ENCODE data around the gene GSTA1.
"Not testable (repeated sequence)": the region's sequence is repeated elsewhere in the genome, so short reads cannot be mapped to it uniquely, and the experiment has no call there.

The GSTA1 gene

GRCh38 chr6:52803668-52804255 is at the start of gene GSTA1:
TSS of gene GSTA1 (minus strand) at chr6:52803816. CDS start at chr6:52799267, 4,549 bp downstream.
- not testable (repeated sequence) for DNase-seq (ENCODE audit: low read depth); H3K4me3 ChIP-seq (ENCODE audit: low read depth, low read length)

GRCh38 chr6:52849137-52849536 is 45.5 kb upstream of the GSTA1 start:
- no peak for TF ChIP-seq CTCF (conservative IDR thresholded peaks at IDR 0.05; ENCODE audit: low read depth, low read length)
- DNase-seq (ENCODE audit: low read depth), result no peak
- H3K4me3 ChIP-seq (ENCODE audit: low read depth, low read length), result no peak overlapping the region

- DNase-seq (ENCODE audit: low read depth), result no peak
- no peak overlapping the region for H3K4me3 ChIP-seq (ENCODE audit: low read depth, low read length)
- no peak for TF ChIP-seq CTCF (conservative IDR thresholded peaks at IDR 0.05; ENCODE audit: low read depth, low read length)
Measured at GRCh38 chr6:52846002-52846401, 42.4 kb upstream of the GSTA1 start.

- no peak overlapping the region for H3K4me3 ChIP-seq (ENCODE audit: low read depth, low read length)
- TF ChIP-seq CTCF (conservative IDR thresholded peaks at IDR 0.05; ENCODE audit: low read depth, low read length), result no peak
- no peak for DNase-seq (ENCODE audit: low read depth)
Measured at GRCh38 chr6:52843605-52844004, 40.0 kb upstream of the GSTA1 start.

- H3K4me3 ChIP-seq (ENCODE audit: low read depth, low read length), result no peak within 1 kb of the TSS
- no peak for TF ChIP-seq CTCF (conservative IDR thresholded peaks at IDR 0.05; ENCODE audit: low read depth, low read length)
- DNase-seq (ENCODE audit: low read depth), result no peak
Measured at GRCh38 chr6:52840763-52841585, 37.4 kb upstream of the GSTA1 start, which contains the start of gene GSTA5. TSS of gene GSTA5 (minus strand) at chr6:52840813.

GRCh38 chr6:52839124-52840055 is 35.8 kb upstream of the GSTA1 start:
- H3K4me3 ChIP-seq (ENCODE audit: low read depth, low read length), result no peak overlapping the region
- peak; percentile 81 for TF ChIP-seq CTCF (conservative IDR thresholded peaks at IDR 0.05; ENCODE audit: low read depth, low read length)
- DNase-seq (ENCODE audit: low read depth), result peak; percentile 72

GRCh38 chr6:52834481-52834880 is 30.9 kb upstream of the GSTA1 start:
- DNase-seq (ENCODE audit: low read depth), result no peak
- H3K4me3 ChIP-seq (ENCODE audit: low read depth, low read length), result no peak overlapping the region
- TF ChIP-seq CTCF (conservative IDR thresholded peaks at IDR 0.05; ENCODE audit: low read depth, low read length), result no peak

GRCh38 chr6:52830869-52831268 is 27.3 kb upstream of the GSTA1 start:
- DNase-seq (ENCODE audit: low read depth); H3K4me3 ChIP-seq (ENCODE audit: low read depth, low read length): not testable (repeated sequence)

All from choroid plexus epithelial cell (primary cell).